IMR-90 (cell line): Measurements from ENCODE around the gene C5orf15. TPM values are rescaled to one million over a fixed set of nuclear protein-coding genes. Genes with fewer than 3 reads are reported as not detected.

Source experiments
- ATAC-seq: fragments of 200-7000 bp; cut with Tn5 transposase; 2 replicates; pipeline ENCODE4 v1.9.1; 2020; ENCODE audit warnings: low read depth, mild to moderate bottlenecking, moderate library complexity
- BruUV-seq: library from RNA; stranded (reverse); fragments of 400-500 nt; replicated peaks from 2 replicates; lab custom pipeline; 2021; lab: Mats Ljungman, UMichigan
- CTCF ChIA-PET: fragments of 300-600 bp; formaldehyde crosslinking; extraction: SDS; loops from one replicate; lab custom pipeline; 2021; ENCODE audit warnings: antibody characterized with exemption; lab: Yijun Ruan, JAX
- POLR2A ChIA-PET: fragments of 300-600 bp; sonication (Branson Sonifier 250); formaldehyde crosslinking; loops from one replicate; lab custom pipeline; 2022; ENCODE audit warnings: antibody characterized with exemption; ENCODE audit not compliant: unreplicated experiment; lab: Charles Lee
- DNase-seq: peaks from one replicate; pipeline ENCODE4 v3.0.0; 2013
- H2AFZ ChIP-seq: replicated peaks from 2 replicates; pipeline ENCODE3; 2013; ENCODE audit warnings: low read length, mild to moderate bottlenecking; ENCODE audit not compliant: poor library complexity
- H2AK5ac ChIP-seq: 2 replicates; pipeline ENCODE4 v1.6.1; 2013; ENCODE audit warnings: low read depth, low read length, inconsistent platforms
- H2AK9ac ChIP-seq: replicated peaks from 2 replicates; pipeline ENCODE3; 2013; ENCODE audit warnings: mild to moderate bottlenecking, low read depth, low read length, moderate library complexity; ENCODE audit not compliant: poor library complexity
- H2BK120ac ChIP-seq: 2 replicates; pipeline ENCODE4 v1.6.1; 2013; ENCODE audit warnings: low read depth, low read length, inconsistent platforms
- H2BK15ac ChIP-seq: 3 replicates; pipeline ENCODE4 v1.6.1; 2013; ENCODE audit warnings: low read depth, low read length, inconsistent platforms
- H2BK20ac ChIP-seq: 2 replicates; pipeline ENCODE4 v1.6.1; 2013; ENCODE audit warnings: low read depth, mild to moderate bottlenecking, inconsistent platforms, low read length, moderate library complexity
- H2BK5ac ChIP-seq: 2 replicates; pipeline ENCODE4 v1.6.1; 2013; ENCODE audit warnings: mild to moderate bottlenecking, low read depth, low read length, inconsistent platforms; ENCODE audit not compliant: poor library complexity, severe bottlenecking
- H3K14ac ChIP-seq: replicated peaks from 2 replicates; pipeline ENCODE4 v1.6.1; 2013; ENCODE audit warnings: low read depth, low read length, inconsistent platforms
- H3K18ac ChIP-seq: 2 replicates; pipeline ENCODE4 v1.6.1; 2013; ENCODE audit warnings: low read depth, low read length, control low read depth
- H3K23ac ChIP-seq: 2 replicates; pipeline ENCODE4 v1.6.1; 2013; ENCODE audit warnings: low read depth, low read length, inconsistent platforms
- H3K27ac ChIP-seq: 2 replicates; pipeline ENCODE4 v1.5.1; 2013; ENCODE audit warnings: mild to moderate bottlenecking, control low read depth, low read length; ENCODE audit not compliant: insufficient read depth
- H3K27me3 ChIP-seq: 2 replicates; pipeline ENCODE4 v1.6.1; 2013; ENCODE audit warnings: low read length; ENCODE audit not compliant: control insufficient read depth, insufficient read depth
- H3K36me3 ChIP-seq: 2 replicates; pipeline ENCODE4 v1.6.1; 2013; ENCODE audit warnings: low read length, mixed read lengths; ENCODE audit not compliant: control insufficient read depth, insufficient read depth
- H3K4ac ChIP-seq: 2 replicates; pipeline ENCODE4 v1.6.1; 2013; ENCODE audit warnings: low read depth, low read length, inconsistent platforms
- H3K4me1 ChIP-seq: 2 replicates; pipeline ENCODE4 v1.6.1; 2013; ENCODE audit warnings: low read length, mixed read lengths; ENCODE audit not compliant: control insufficient read depth, insufficient read depth
- H3K4me2 ChIP-seq: 2 replicates; pipeline ENCODE4 v1.6.1; 2013; ENCODE audit warnings: low read depth, mild to moderate bottlenecking, control low read depth, low read length, moderate library complexity
- H3K4me3 ChIP-seq: 2 replicates; pipeline ENCODE4 v1.5.1; 2013; ENCODE audit warnings: low read depth, mild to moderate bottlenecking, control low read depth, low read length, moderate library complexity; ENCODE audit not compliant: insufficient read depth
- H3K56ac ChIP-seq: 2 replicates; pipeline ENCODE4 v1.6.1; 2013; ENCODE audit warnings: low read length, inconsistent platforms; ENCODE audit not compliant: insufficient read depth; ENCODE audit errors: extremely low read depth
- H3K79me1 ChIP-seq, 2 experiments: 2 replicates each; pipeline ENCODE4 v1.6.1; 2013; ENCODE audit warnings: low read length in 2 of 2, inconsistent platforms in 1 of 2, low read depth in 1 of 2
- H3K9ac ChIP-seq: 2 replicates; pipeline ENCODE4 v1.6.1; 2013; ENCODE audit warnings: low read depth, low read length, control low read depth
- H3K9me1 ChIP-seq: 2 replicates; pipeline ENCODE4 v1.6.1; 2013; ENCODE audit warnings: low read length, inconsistent platforms; ENCODE audit not compliant: insufficient read depth
- H3K9me3 ChIP-seq: 2 replicates; pipeline ENCODE4 v1.6.1; 2013; ENCODE audit warnings: low read length; ENCODE audit not compliant: control insufficient read depth, insufficient read depth
- H4K20me1 ChIP-seq: 2 replicates; pipeline ENCODE4 v1.6.1; 2013; ENCODE audit warnings: low read length, inconsistent platforms; ENCODE audit not compliant: insufficient read depth
- H4K5ac ChIP-seq: 2 replicates; pipeline ENCODE4 v1.6.1; 2013; ENCODE audit warnings: mild to moderate bottlenecking, low read depth, low read length, control low read depth
- H4K8ac ChIP-seq, 2 experiments: 2 replicates each; pipeline ENCODE4 v1.6.1; 2013; ENCODE audit warnings: low read depth in 2 of 2, low read length in 2 of 2, control low read depth in 1 of 2, inconsistent platforms in 1 of 2
- H4K91ac ChIP-seq: 2 replicates; pipeline ENCODE4 v1.6.1; 2013; ENCODE audit warnings: low read depth, low read length, inconsistent platforms; ENCODE audit not compliant: insufficient read depth
- BHLHE40 ChIP-seq: fragments of 150-350 bp; IDR thresholded peaks from 2 replicates; pipeline ENCODE4 v1.6.1; 2016; ENCODE audit warnings: mild to moderate bottlenecking, low read depth, low read length
- CHD1 ChIP-seq: IDR thresholded peaks from 2 replicates; pipeline ENCODE4 v1.6.1; 2012; ENCODE audit warnings: low read depth, low read length, improper control_type of control experiment
- ELK1 ChIP-seq: fragments of 150-350 bp; IDR thresholded peaks from 2 replicates; pipeline ENCODE4 v1.6.1; 2016; ENCODE audit warnings: low read depth, mild to moderate bottlenecking, low read length, moderate library complexity, borderline replicate concordance
- FOS ChIP-seq: fragments of 150-350 bp; IDR thresholded peaks from 2 replicates; pipeline ENCODE4 v1.6.1; 2016; ENCODE audit warnings: low read depth, low read length
- MAFK ChIP-seq: IDR thresholded peaks from 2 replicates; pipeline ENCODE4 v1.6.1; 2012; ENCODE audit warnings: low read depth, low read length, improper control_type of control experiment
- MAZ ChIP-seq: IDR thresholded peaks from 2 replicates; pipeline ENCODE4 v1.6.1; 2012; ENCODE audit warnings: low read depth, mild to moderate bottlenecking, low read length, improper control_type of control experiment, moderate library complexity, borderline replicate concordance
- MXI1 ChIP-seq: IDR thresholded peaks from 2 replicates; pipeline ENCODE4 v1.6.1; 2012; ENCODE audit warnings: low read depth, mild to moderate bottlenecking, low read length, moderate library complexity, borderline replicate concordance
- NFE2L2 ChIP-seq: fragments of 150-350 bp; IDR thresholded peaks from 2 replicates; pipeline ENCODE4 v1.6.1; 2016; ENCODE audit warnings: low read depth, mild to moderate bottlenecking, low read length
- POLR2A ChIP-seq: IDR thresholded peaks from 2 replicates; pipeline ENCODE4 v1.6.1; 2012; ENCODE audit warnings: mild to moderate bottlenecking, low read depth, low read length
- RAD21 ChIP-seq: IDR thresholded peaks from 2 replicates; pipeline ENCODE4 v1.6.1; 2012; ENCODE audit warnings: low read length, improper control_type of control experiment
- RCOR1 ChIP-seq: IDR thresholded peaks from 2 replicates; pipeline ENCODE4 v1.6.1; 2012; ENCODE audit warnings: mild to moderate bottlenecking, low read length, improper control_type of control experiment; ENCODE audit not compliant: insufficient replicate concordance
- RFX5 ChIP-seq: IDR thresholded peaks from 2 replicates; pipeline ENCODE4 v1.8.0; 2012; ENCODE audit warnings: low read depth, mild to moderate bottlenecking, low read length, moderate library complexity
- SMC3 ChIP-seq: fragments of 150-350 bp; IDR thresholded peaks from 2 replicates; pipeline ENCODE4 v1.6.1; 2016; ENCODE audit warnings: low read depth, mild to moderate bottlenecking, antibody characterized with exemption, low read length, moderate library complexity
- USF2 ChIP-seq: fragments of 150-350 bp; IDR thresholded peaks from 2 replicates; pipeline ENCODE4 v1.6.1; 2017; ENCODE audit warnings: mild to moderate bottlenecking, antibody characterized with exemption, low read length, low read depth
- WGBS, 2 experiments: methylation state at CpG; one replicate each; pipeline versions ENCODE4 v1.1.5 to v1.1.7; 2013; ENCODE audit warnings: missing lambda C conversion rate in 2 of 2; ENCODE audit not compliant: insufficient read length in 1 of 2; ENCODE audit errors: extremely low coverage in 2 of 2; 5-methylcytosine and 5-hydroxymethylcytosine counted together
- dilution Hi-C: fragments of 300-500 bp; cut with HindIII; formaldehyde crosslinking; loops from one replicate; pipeline ENCODE4 v1.14.3; 2018; ENCODE audit warnings: low sequenced_read_pairs; ENCODE audit not compliant: unreplicated experiment
- in situ Hi-C: fragments of 300-500 bp; cut with MboI; formaldehyde crosslinking; loops from 3 replicates; pipeline ENCODE4 v1.14.3; 2019; ENCODE audit warnings: low sequenced_read_pairs, inconsistent platforms, mixed read lengths
- intact Hi-C: fragments of 100-400 bp; cut with micrococcal nuclease; formaldehyde crosslinking; loops from 2 replicates; pipeline ENCODE4 v1.10.0; 2022
- polyA plus RNA-seq, 3 experiments: library from polyadenylated mRNA; depleted of rRNA; stranded (reverse); fragments of >200 nt; gene quantifications; 2 replicates each; pipeline ENCODE4 v1.2.3, GENCODE V29; 2012; ENCODE audit warnings: low replicate concordance in 1 of 3
- total RNA-seq: library from RNA; depleted of rRNA; stranded (reverse); fragments of >200 nt; gene quantifications from 2 replicates; pipeline ENCODE4 v1.2.3, GENCODE V29; 2012
- TF ChIP-seq, protein P1 (sequence below): conservative IDR thresholded peaks from 2 replicates; pipeline ENCODE4 v1.5.1; 2012; ENCODE audit warnings: mild to moderate bottlenecking, low read depth, low read length, improper control_type of control experiment

The C5orf15 gene
- total and polyA plus RNA-seq, 2 of the 4 experiments (the other 2 are of a cell fraction): 35.1 to 73.5 TPM

GRCh38 chr5:133962801-133963476 is 5.5 kb downstream of the C5orf15 start:
- Histone ChIP-seq H2AK5ac (no peak overlapping the region), H4K91ac (no peak overlapping the region), H3K9me3 (peaks cover 2% of the 10 kb centered on the region; the same call in 1 of the 2 replicates), H4K5ac (no peak overlapping the region), H3K4me1 (peaks cover 5% of the 10 kb centered on the region), H2BK5ac (peak overlapping the region; percentile 58), H3K4me2 (peak overlapping the region; percentile 43; the same call in 1 of the 2 replicates), H3K14ac (no peak overlapping the region), H2BK120ac (no peak overlapping the region), H2AK9ac (no peak overlapping the region), H3K9ac (no peak overlapping the region), H3K4ac (no peak overlapping the region), H3K27ac (no peak overlapping the region), H3K79me1 (peaks cover 30 to 60% of the 10 kb centered on the region in 2 experiments), H4K20me1 (peaks cover 13% of the 10 kb centered on the region; the same call in 1 of the 2 replicates), H4K8ac (no peak overlapping the region), H3K36me3 (peaks cover 6% of the 10 kb centered on the region), H2BK20ac (no peak overlapping the region), H3K23ac (no peak overlapping the region), H3K56ac (no peak overlapping the region), H3K18ac (no peak overlapping the region; the same call in 1 of the 2 replicates), H2AFZ (no peak overlapping the region), H3K4me3 (no peak overlapping the region), H3K9me1 (no peaks in the 10 kb centered on the region; the same call in 1 of the 2 replicates), H3K27me3 (no peaks in the 10 kb centered on the region), H2BK15ac (no peak overlapping the region; the same call in 2 of the 3 replicates)
- 89 to 100% methylated on average over 1 of the region's 2 CpGs for WGBS, 2 experiments
- in situ Hi-C loops (no loop called here), intact Hi-C loops (no loop called here), dilution Hi-C loops (no loop called here)
- peak; percentile 55 for ATAC-seq
- DNase-seq: peak; percentile 79
- BruUV-seq: no TSS peak
- ChIA-PET POLR2A (no interaction called here), CTCF (interaction anchor here (0.6 kb wide), 1 partner anchor 797 kb away, joined by 4 read pairs; no protein-coding TSS in a partner anchor)
- TF ChIP-seq RAD21 (no peak), MAZ (no peak), FOS (no peak), SMC3 (no peak), USF2 (no peak), ELK1 (no peak), RFX5 (no peak), MAFK (no peak), RCOR1 (no peak), POLR2A (no peak), BHLHE40 (no peak), CHD1 (no peak), MXI1 (no peak), NFE2L2 (no peak)
- TF ChIP-seq, protein P1, sequence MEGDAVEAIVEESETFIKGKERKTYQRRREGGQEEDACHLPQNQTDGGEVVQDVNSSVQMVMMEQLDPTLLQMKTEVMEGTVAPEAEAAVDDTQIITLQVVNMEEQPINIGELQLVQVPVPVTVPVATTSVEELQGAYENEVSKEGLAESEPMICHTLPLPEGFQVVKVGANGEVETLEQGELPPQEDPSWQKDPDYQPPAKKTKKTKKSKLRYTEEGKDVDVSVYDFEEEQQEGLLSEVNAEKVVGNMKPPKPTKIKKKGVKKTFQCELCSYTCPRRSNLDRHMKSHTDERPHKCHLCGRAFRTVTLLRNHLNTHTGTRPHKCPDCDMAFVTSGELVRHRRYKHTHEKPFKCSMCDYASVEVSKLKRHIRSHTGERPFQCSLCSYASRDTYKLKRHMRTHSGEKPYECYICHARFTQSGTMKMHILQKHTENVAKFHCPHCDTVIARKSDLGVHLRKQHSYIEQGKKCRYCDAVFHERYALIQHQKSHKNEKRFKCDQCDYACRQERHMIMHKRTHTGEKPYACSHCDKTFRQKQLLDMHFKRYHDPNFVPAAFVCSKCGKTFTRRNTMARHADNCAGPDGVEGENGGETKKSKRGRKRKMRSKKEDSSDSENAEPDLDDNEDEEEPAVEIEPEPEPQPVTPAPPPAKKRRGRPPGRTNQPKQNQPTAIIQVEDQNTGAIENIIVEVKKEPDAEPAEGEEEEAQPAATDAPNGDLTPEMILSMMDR: no peak
